HCT116 (cell line): ENCODE measurements around the gene IL22RA1.

Experiments
- CTCF ChIP-seq, 3 experiments: fragments of 200-600 bp in 1 of 3; sonication (generic) in 1 of 3; IDR thresholded peaks in 2 of 3; conservative IDR thresholded peaks in 1 of 3; 2 replicates each; pipeline ENCODE4 v1.5.1; 2012 to 2017; ENCODE audit warnings: low read depth in 2 of 3, low read length in 2 of 3, antibody characterized with exemption in 1 of 3, borderline replicate concordance in 1 of 3, control low read depth in 1 of 3, mild to moderate bottlenecking in 1 of 3, mixed read lengths in 1 of 3, mixed run types in 1 of 3, moderate library complexity in 1 of 3; ENCODE audit not compliant: insufficient read depth in 1 of 3
- EGR1 ChIP-seq: IDR thresholded peaks from 2 replicates; pipeline ENCODE4 v1.6.1; 2012; ENCODE audit warnings: low read depth
- EZH2 ChIP-seq: fragments of 200-600 bp; sonication (generic); IDR thresholded peaks from 2 replicates; pipeline ENCODE4 v1.6.1; 2017; ENCODE audit warnings: antibody characterized with exemption, mixed run types
- MAX ChIP-seq: IDR thresholded peaks from 2 replicates; pipeline ENCODE4 v1.6.1; 2012
- POLR2A ChIP-seq: IDR thresholded peaks from 2 replicates; pipeline ENCODE4 v1.7.0; 2011; ENCODE audit warnings: borderline replicate concordance; ENCODE audit not compliant: insufficient read depth, insufficient read length; ENCODE audit errors: extremely low read depth
- POLR2AphosphoS5 ChIP-seq: IDR thresholded peaks from 2 replicates; pipeline ENCODE4 v1.6.1; 2011; ENCODE audit warnings: mild to moderate bottlenecking, low read depth, low read length, moderate library complexity
- RAD21 ChIP-seq: IDR thresholded peaks from 2 replicates; pipeline ENCODE4 v1.6.1; 2012; ENCODE audit warnings: low read depth, mild to moderate bottlenecking
- REST ChIP-seq: IDR thresholded peaks from 2 replicates; pipeline ENCODE4 v1.6.1; 2012; ENCODE audit warnings: low read depth
- SP1 ChIP-seq: IDR thresholded peaks from 2 replicates; pipeline ENCODE4 v1.6.1; 2012; ENCODE audit warnings: low read depth
- TCF7L2 ChIP-seq: IDR thresholded peaks from 2 replicates; pipeline ENCODE4 v1.7.0; 2011; ENCODE audit warnings: borderline replicate concordance, inconsistent platforms; ENCODE audit not compliant: insufficient read depth, insufficient read length; ENCODE audit errors: extremely low read depth
- ZFX ChIP-seq: fragments of 450-650 bp; IDR thresholded peaks from 2 replicates; pipeline ENCODE4 v1.6.1; 2017
- ZNF274 ChIP-seq: fragments of 200-500 bp; sonication (Bioruptor generic); IDR thresholded peaks from 2 replicates; pipeline ENCODE4 v1.6.1; 2014; ENCODE audit warnings: mild to moderate bottlenecking, low read depth, low read length, inconsistent platforms

- no peak for TF ChIP-seq CTCF (IDR thresholded peaks at IDR 0.05 in 2 of 3, conservative IDR thresholded peaks at IDR 0.05 in 1 of 3; ENCODE audit: borderline replicate concordance in 1 of 3, insufficient read depth in 1 of 3, low read depth in 2 of 3, low read length in 2 of 3)
- no peak for TF ChIP-seq POLR2AphosphoS5
- TF ChIP-seq SP1: no peak
- no peak for TF ChIP-seq EZH2
- no peak for TF ChIP-seq EGR1
- TF ChIP-seq REST: no peak
- no peak for TF ChIP-seq ZFX
- no peak for TF ChIP-seq POLR2A
- TF ChIP-seq MAX: no peak
- no peak for TF ChIP-seq TCF7L2
- TF ChIP-seq ZNF274: no peak
- no peak for TF ChIP-seq RAD21
Observed at GRCh38 chr1:24161270-24161669, 18.3 kb upstream of the IL22RA1 start.
